H9 (cell line): ENCODE data around the gene MBNL1. TPM values are rescaled to one million over a fixed set of nuclear protein-coding genes. Genes with fewer than 3 reads are reported as not detected.

Experiments
- DNase-seq: peaks from one replicate; pipeline ENCODE4 v3.0.0-alpha.2; 2017
- H2AFZ ChIP-seq: one replicate; pipeline ENCODE4 v1.6.1; 2013; ENCODE audit warnings: mild to moderate bottlenecking, low read length, control low read depth, moderate library complexity
- H2AK5ac ChIP-seq: 2 replicates; pipeline ENCODE4 v1.6.1; 2013; ENCODE audit warnings: low read length, control low read depth, mixed read lengths; ENCODE audit not compliant: insufficient read length
- H2BK120ac ChIP-seq: one replicate; pipeline ENCODE4 v1.6.1; 2013; ENCODE audit warnings: low read depth, mild to moderate bottlenecking, low read length, control low read depth, inconsistent platforms; ENCODE audit not compliant: poor library complexity, severe bottlenecking
- H2BK12ac ChIP-seq: 2 replicates; pipeline ENCODE4 v1.6.1; 2013; ENCODE audit warnings: low read length, control low read depth, mixed read lengths, low read depth; ENCODE audit not compliant: insufficient read length
- H2BK15ac ChIP-seq: 2 replicates; pipeline ENCODE4 v1.6.1; 2013; ENCODE audit warnings: low read depth, low read length, control low read depth
- H2BK20ac ChIP-seq: one replicate; pipeline ENCODE4 v1.6.1; 2013; ENCODE audit warnings: low read depth, mild to moderate bottlenecking, low read length, control low read depth, inconsistent platforms; ENCODE audit not compliant: poor library complexity, severe bottlenecking
- H2BK5ac ChIP-seq: 2 replicates; pipeline ENCODE4 v1.6.1; 2013; ENCODE audit warnings: low read length, control low read depth, mixed read lengths; ENCODE audit not compliant: insufficient read length
- H3K14ac ChIP-seq: 2 replicates; pipeline ENCODE4 v1.6.1; 2013; ENCODE audit warnings: low read length, control low read depth; ENCODE audit not compliant: insufficient read depth
- H3K18ac ChIP-seq: 2 replicates; pipeline ENCODE4 v1.6.1; 2013; ENCODE audit warnings: low read depth, mild to moderate bottlenecking, mixed read lengths, low read length, control low read depth; ENCODE audit not compliant: insufficient read length
- H3K23ac ChIP-seq: 2 replicates; pipeline ENCODE4 v1.6.1; 2013; ENCODE audit warnings: low read length, control low read depth, mixed read lengths, low read depth; ENCODE audit not compliant: insufficient read length
- H3K23me2 ChIP-seq: 2 replicates; pipeline ENCODE4 v1.6.1; 2013; ENCODE audit warnings: low read depth, mild to moderate bottlenecking, mixed read lengths, low read length, control low read depth; ENCODE audit not compliant: insufficient read length, poor library complexity, severe bottlenecking
- H3K27ac ChIP-seq: 2 replicates; pipeline ENCODE4 v1.5.1; 2013; ENCODE audit warnings: low read length, control low read depth, mixed read lengths, low read depth; ENCODE audit not compliant: insufficient read length
- H3K27me3 ChIP-seq: 2 replicates; pipeline ENCODE4 v1.6.1; 2013; ENCODE audit warnings: low read length, control low read depth, inconsistent platforms; ENCODE audit not compliant: insufficient read depth
- H3K4ac ChIP-seq: 2 replicates; pipeline ENCODE4 v1.6.1; 2013; ENCODE audit warnings: low read depth, mild to moderate bottlenecking, control low read depth, inconsistent platforms, low read length, moderate library complexity
- H3K4me1 ChIP-seq: 2 replicates; pipeline ENCODE4 v1.6.1; 2013; ENCODE audit warnings: low read length, control low read depth, inconsistent platforms; ENCODE audit not compliant: insufficient read depth
- H3K4me2 ChIP-seq: 2 replicates; pipeline ENCODE4 v1.6.1; 2013; ENCODE audit warnings: low read length, control low read depth, mixed read lengths; ENCODE audit not compliant: insufficient read length, insufficient read depth
- H3K56ac ChIP-seq: 2 replicates; pipeline ENCODE4 v1.6.1; 2013; ENCODE audit warnings: low read depth, mild to moderate bottlenecking, mixed read lengths, low read length, control low read depth; ENCODE audit not compliant: insufficient read length
- H3K79me1 ChIP-seq: 2 replicates; pipeline ENCODE4 v1.6.1; 2013; ENCODE audit warnings: low read depth, mild to moderate bottlenecking, moderate library complexity, low read length, control low read depth, inconsistent platforms; ENCODE audit not compliant: insufficient read depth, poor library complexity, severe bottlenecking
- H3K79me2 ChIP-seq: 2 replicates; pipeline ENCODE4 v1.6.1; 2013; ENCODE audit warnings: low read length, control low read depth, inconsistent platforms; ENCODE audit not compliant: insufficient read depth
- H3K9ac ChIP-seq: 2 replicates; pipeline ENCODE4 v1.6.1; 2013; ENCODE audit warnings: low read length, control low read depth, mixed read lengths; ENCODE audit not compliant: insufficient read length; ENCODE audit errors: extremely low read depth
- H3K9me3 ChIP-seq: one replicate; pipeline ENCODE4 v1.6.1; 2013; ENCODE audit warnings: low read depth, low read length, inconsistent platforms; ENCODE audit not compliant: control insufficient read depth
- H3T11ph ChIP-seq: one replicate; pipeline ENCODE4 v1.6.1; 2013; ENCODE audit warnings: mild to moderate bottlenecking, low read length, control low read depth, inconsistent platforms
- H4K20me1 ChIP-seq: one replicate; pipeline ENCODE4 v1.6.1; 2013; ENCODE audit not compliant: control insufficient read depth, insufficient read length, insufficient read depth
- H4K5ac ChIP-seq: 2 replicates; pipeline ENCODE4 v1.6.1; 2013; ENCODE audit warnings: low read depth, mild to moderate bottlenecking, mixed read lengths, low read length, control low read depth; ENCODE audit not compliant: insufficient read length
- H4K8ac ChIP-seq: replicated peaks from 2 replicates; pipeline ENCODE4 v1.6.1; 2013; ENCODE audit warnings: low read length, control low read depth, mixed read lengths, low read depth; ENCODE audit not compliant: insufficient read length
- H4K91ac ChIP-seq: 2 replicates; pipeline ENCODE4 v1.6.1; 2013; ENCODE audit warnings: low read depth, mild to moderate bottlenecking, moderate library complexity, mixed read lengths, low read length, control low read depth; ENCODE audit not compliant: insufficient read length
- H3K27ac Mint-ChIP-seq, 3 experiments: 2 replicates in 2 of 3; 3 replicates in 1 of 3; pipeline ENCODE4 v1.8.0; 2020 to 2021; ENCODE audit warnings: mixed read lengths in 3 of 3, mild to moderate bottlenecking in 1 of 3, moderate library complexity in 1 of 3
- H3K27me3 Mint-ChIP-seq: 2 replicates; pipeline ENCODE4 v1.8.0; 2021; ENCODE audit warnings: low read depth, mild to moderate bottlenecking, moderate library complexity, mixed read lengths
- H3K36me3 Mint-ChIP-seq, 3 experiments: 2 replicates in 2 of 3; 3 replicates in 1 of 3; pipeline ENCODE4 v1.8.0; 2020 to 2021; ENCODE audit warnings: low read depth in 3 of 3, mixed read lengths in 3 of 3; ENCODE audit not compliant: insufficient read depth in 1 of 3
- H3K4me1 Mint-ChIP-seq, 2 experiments: 2 replicates each; pipeline ENCODE4 v1.8.0; 2020; ENCODE audit warnings: mixed read lengths in 2 of 2
- H3K4me3 Mint-ChIP-seq, 2 experiments: 2 replicates in 1 of 2; 3 replicates in 1 of 2; pipeline ENCODE4 v1.8.0; 2020 to 2021; ENCODE audit warnings: mild to moderate bottlenecking in 2 of 2, mixed read lengths in 2 of 2, moderate library complexity in 1 of 2
- H3K9me3 Mint-ChIP-seq, 2 experiments: 2 replicates in 1 of 2; 3 replicates in 1 of 2; pipeline ENCODE4 v1.8.0; 2020; ENCODE audit warnings: mild to moderate bottlenecking in 2 of 2, mixed read lengths in 2 of 2, moderate library complexity in 1 of 2
- WGBS: extraction: QIAGEN DNeasy Blood & Tissue Kit; methylation state at CpG from one replicate; pipeline ENCODE4 v1.1.7; 2013; ENCODE audit warnings: missing lambda C conversion rate, low lambda C conversion rate, mixed read lengths; ENCODE audit not compliant: insufficient read length; ENCODE audit errors: extremely low coverage; 5-methylcytosine and 5-hydroxymethylcytosine counted together
- total RNA-seq: library from RNA; stranded (reverse); gene quantifications from 2 replicates; pipeline ENCODE4 v1.2.1, GENCODE V29; 2021
- TF ChIP-seq, protein P1 (sequence below): fragments of 200-600 bp; sonication (generic); conservative IDR thresholded peaks from 3 replicates; pipeline ENCODE4 v1.8.0; 2021; ENCODE audit warnings: antibody characterized with exemption, mild to moderate bottlenecking

MBNL1 gene
- total RNA-seq, 1 experiment from 2014 or later = 14.9 TPM

DNA sequence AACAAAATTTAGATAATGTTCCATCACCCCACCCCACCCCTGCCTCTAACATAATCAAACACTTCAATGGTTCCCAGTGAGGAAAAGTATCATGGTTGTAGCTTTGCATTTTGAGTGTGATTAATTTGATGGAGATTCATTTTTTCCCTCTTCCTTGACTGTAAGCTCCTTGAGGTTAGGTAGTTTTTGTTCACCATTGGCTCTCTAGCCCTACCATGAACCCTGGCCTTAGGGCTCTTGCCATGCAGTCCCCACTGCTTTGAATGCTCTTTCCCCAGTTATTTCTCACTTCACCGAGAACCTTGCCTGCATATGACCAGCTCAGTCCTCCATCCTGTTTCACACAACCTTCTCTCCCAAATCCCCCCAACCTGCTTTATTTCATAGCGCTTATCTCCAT, 5.0 kb upstream of the MBNL1 start:
- Histone ChIP-seq H2BK15ac (no peak overlapping the region), H3K4ac (no peak overlapping the region), H3K79me1 (no peaks in the 10 kb centered on the region), H4K8ac (no peak overlapping the region), H3K23me2 (peaks cover 3% of the 10 kb centered on the region), H3T11ph (no peak overlapping the region), H3K56ac (no peak overlapping the region), H3K18ac (no peak overlapping the region), H3K27me3 (peaks cover 4% of the 10 kb centered on the region; the same call in 1 of the 2 replicates), H2AFZ (no peak overlapping the region), H3K14ac (no peak overlapping the region), H3K23ac (no peak overlapping the region), H3K9ac (no peak overlapping the region), H2AK5ac (no peak overlapping the region), H4K91ac (no peak overlapping the region), H3K4me1 (no peaks in the 10 kb centered on the region; the same call in 1 of the 2 replicates), H2BK20ac (no peak overlapping the region), H2BK12ac (no peak overlapping the region), H3K27ac (no peak overlapping the region), H2BK120ac (no peak overlapping the region), H3K4me2 (no peak overlapping the region), H3K9me3 (no peaks in the 10 kb centered on the region), H4K5ac (no peak overlapping the region), H2BK5ac (no peak overlapping the region), H3K79me2 (no peaks in the 10 kb centered on the region), H4K20me1 (no peaks in the 10 kb centered on the region)
- TF ChIP-seq, protein P1, sequence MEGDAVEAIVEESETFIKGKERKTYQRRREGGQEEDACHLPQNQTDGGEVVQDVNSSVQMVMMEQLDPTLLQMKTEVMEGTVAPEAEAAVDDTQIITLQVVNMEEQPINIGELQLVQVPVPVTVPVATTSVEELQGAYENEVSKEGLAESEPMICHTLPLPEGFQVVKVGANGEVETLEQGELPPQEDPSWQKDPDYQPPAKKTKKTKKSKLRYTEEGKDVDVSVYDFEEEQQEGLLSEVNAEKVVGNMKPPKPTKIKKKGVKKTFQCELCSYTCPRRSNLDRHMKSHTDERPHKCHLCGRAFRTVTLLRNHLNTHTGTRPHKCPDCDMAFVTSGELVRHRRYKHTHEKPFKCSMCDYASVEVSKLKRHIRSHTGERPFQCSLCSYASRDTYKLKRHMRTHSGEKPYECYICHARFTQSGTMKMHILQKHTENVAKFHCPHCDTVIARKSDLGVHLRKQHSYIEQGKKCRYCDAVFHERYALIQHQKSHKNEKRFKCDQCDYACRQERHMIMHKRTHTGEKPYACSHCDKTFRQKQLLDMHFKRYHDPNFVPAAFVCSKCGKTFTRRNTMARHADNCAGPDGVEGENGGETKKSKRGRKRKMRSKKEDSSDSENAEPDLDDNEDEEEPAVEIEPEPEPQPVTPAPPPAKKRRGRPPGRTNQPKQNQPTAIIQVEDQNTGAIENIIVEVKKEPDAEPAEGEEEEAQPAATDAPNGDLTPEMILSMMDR = no peak
- H3K9me3 Mint-ChIP-seq = no peaks in the 10 kb centered on the region
- H3K36me3 Mint-ChIP-seq = no peaks in the 10 kb centered on the region
- no CpG with 5 or more reads among the region's 2 CpGs for WGBS
- peaks cover 19 to 22% of the 10 kb centered on the region in 2 experiments for H3K4me1 Mint-ChIP-seq
- no peak overlapping the region for H3K4me3 Mint-ChIP-seq
- no peak for DNase-seq
- H3K27ac Mint-ChIP-seq = no peak overlapping the region
- peaks cover 20% of the 10 kb centered on the region for H3K27me3 Mint-ChIP-seq
